ENCODE measurements around the gene FLII. TPM values are rescaled to one million over a fixed set of nuclear protein-coding genes. Genes with fewer than 3 reads are reported as not detected.

The FLII gene
- polyA plus RNA-seq, 1 donor from 2014 or later = 150 TPM

DNA sequence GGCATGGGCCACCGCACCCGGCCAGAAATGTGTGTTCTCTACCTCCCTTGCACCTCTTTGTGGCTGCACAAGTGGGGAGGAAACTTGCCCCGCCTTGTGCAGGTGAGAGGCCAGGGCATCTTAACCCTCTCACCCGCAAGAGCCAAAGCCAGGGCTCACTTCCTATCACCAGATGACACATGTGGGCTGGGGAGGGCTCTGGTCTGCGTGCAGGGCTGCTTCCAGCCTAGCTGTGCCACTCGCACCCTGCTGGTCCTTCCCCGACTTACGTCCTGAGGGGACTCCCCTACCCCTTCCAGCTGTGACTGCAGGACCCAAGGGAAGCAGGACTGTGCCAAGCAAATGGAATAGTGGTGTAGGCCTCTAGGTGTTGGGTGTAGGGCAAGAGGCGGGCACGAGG is 8.8 kb upstream of the FLII start:
- Mint-ChIP-seq H3K36me3 (peaks cover 3% of the 10 kb centered on the region), H3K9me3 (no peaks in the 10 kb centered on the region), H3K27me3 (no peaks in the 10 kb centered on the region), H3K4me3 (no peak overlapping the region), H3K4me1 (peaks cover 0 to 6% (median 0%) of the 10 kb centered on the region in 3 donors), H3K27ac (no peak overlapping the region)

DNA sequence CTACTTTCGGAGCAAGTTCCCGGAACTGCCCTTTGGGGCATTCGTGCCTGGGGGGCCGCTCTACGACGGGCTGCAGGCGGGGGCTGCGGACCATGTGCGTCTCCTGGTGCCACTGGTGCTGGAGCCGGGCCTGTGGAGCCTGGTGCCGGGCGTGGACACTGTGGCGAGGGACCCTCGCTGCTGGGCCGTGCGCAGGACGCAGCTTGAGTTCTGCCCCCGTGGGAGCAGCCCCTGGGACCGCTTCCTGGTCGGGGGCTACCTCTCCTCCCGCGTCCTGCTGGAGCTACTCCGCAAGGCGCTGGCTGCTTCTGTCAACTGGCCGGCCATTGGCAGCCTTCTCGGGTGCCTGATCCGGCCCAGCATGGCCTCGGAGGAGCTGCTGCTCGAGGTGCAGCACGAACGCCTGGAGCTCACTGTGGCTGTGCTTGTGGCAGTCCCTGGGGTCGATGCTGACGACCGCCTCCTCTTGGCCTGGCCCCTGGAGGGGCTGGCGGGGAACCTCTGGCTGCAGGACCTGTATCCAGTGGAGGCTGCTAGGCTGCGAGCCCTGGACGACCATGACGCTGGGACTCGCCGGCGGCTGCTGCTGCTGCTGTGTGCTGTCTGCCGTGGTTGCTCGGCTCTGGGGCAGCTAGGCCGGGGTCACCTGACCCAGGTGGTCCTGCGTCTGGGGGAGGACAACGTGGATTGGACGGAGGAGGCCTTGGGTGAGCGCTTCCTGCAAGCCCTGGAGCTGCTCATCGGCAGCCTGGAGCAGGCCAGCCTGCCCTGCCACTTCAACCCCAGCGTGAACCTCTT is 5.5 kb upstream of the FLII start:
- Mint-ChIP-seq H3K36me3 (peaks cover 1% of the 10 kb centered on the region), H3K4me1 (peaks cover 4 to 11% (median 10%) of the 10 kb centered on the region in 3 donors), H3K27me3 (no peaks in the 10 kb centered on the region), H3K4me3 (peak overlapping the region in 1 of 4 donors; percentile 32), H3K9me3 (no peaks in the 10 kb centered on the region), H3K27ac (no peak overlapping the region)

DNA sequence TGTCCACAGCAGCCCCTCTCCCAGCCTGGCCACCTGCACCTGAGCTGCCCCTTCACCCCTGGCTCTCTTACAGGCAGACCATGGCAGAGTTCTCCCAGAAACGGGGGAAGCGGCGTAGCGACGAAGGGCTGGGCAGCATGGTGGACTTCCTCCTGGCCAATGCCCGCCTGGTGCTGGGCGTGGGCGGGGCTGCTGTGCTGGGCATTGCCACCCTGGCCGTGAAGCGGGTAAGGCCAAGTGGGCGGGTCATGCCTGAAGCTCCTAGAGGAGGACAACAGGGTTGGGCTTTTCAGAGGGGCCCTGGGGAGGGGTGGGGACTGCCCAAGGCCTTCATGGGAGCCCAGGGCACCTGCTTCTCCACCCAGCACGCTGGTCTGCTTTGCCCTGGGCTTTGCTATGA is 4.1 kb upstream of the FLII start:
- Mint-ChIP-seq H3K4me1 (peaks cover 4 to 16% (median 14%) of the 10 kb centered on the region in 3 donors), H3K36me3 (peaks cover 1% of the 10 kb centered on the region), H3K4me3 (peak overlapping the region in 1 of 4 donors; percentile 97), H3K27ac (no peak overlapping the region), H3K9me3 (no peaks in the 10 kb centered on the region), H3K27me3 (no peaks in the 10 kb centered on the region)

GRCh38 chr17:18262111-18262510 is 3.6 kb upstream of the FLII start:
- Mint-ChIP-seq H3K4me1 (peaks cover 4 to 19% (median 14%) of the 10 kb centered on the region in 3 donors), H3K9me3 (no peaks in the 10 kb centered on the region), H3K27ac (peak overlapping the region in 2 of 3 donors; percentile 48 to 57), H3K36me3 (peaks cover 1% of the 10 kb centered on the region), H3K4me3 (peak overlapping the region; percentile 80 to 97 (median 84)), H3K27me3 (no peaks in the 10 kb centered on the region)

- Mint-ChIP-seq H3K36me3 (peaks cover under 1% of the 10 kb centered on the region), H3K27ac (peak overlapping the region in 2 of 3 donors; percentile 47 to 48)
These were observed 3.1 kb upstream of the FLII start for GRCh38 chr17:18261659-18262058.

DNA sequence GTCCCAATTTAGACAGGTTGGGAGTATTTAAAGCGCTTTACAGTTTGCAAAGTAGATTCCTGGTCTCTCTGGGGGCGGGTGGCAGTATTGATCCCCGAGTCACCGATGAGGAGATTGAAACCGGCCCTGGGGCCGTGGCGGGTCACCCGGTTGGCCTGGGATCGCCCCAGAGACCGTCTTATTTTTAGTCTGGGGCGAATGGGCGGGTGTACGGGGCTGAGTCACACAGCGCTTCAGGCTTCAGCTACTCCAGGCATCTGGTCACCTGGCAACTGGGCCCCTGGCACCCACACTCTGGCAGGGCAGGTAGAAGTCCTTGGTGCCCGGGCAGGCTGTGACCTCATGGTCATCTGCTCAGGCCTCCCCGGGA is 2.6 kb upstream of the FLII start:
- H3K4me1 Mint-ChIP-seq = peaks cover 4 to 22% (median 16%) of the 10 kb centered on the region in 3 donors

More at GRCh38 chr17:18261659-18262058, 3.1 kb upstream of the FLII start:
- Mint-ChIP-seq H3K9me3 (no peaks in the 10 kb centered on the region), H3K27me3 (no peaks in the 10 kb centered on the region), H3K4me3 (peak overlapping the region; percentile 80 to 97 (median 84)), H3K4me1 (peaks cover 4 to 21% (median 16%) of the 10 kb centered on the region in 3 donors)

DNA sequence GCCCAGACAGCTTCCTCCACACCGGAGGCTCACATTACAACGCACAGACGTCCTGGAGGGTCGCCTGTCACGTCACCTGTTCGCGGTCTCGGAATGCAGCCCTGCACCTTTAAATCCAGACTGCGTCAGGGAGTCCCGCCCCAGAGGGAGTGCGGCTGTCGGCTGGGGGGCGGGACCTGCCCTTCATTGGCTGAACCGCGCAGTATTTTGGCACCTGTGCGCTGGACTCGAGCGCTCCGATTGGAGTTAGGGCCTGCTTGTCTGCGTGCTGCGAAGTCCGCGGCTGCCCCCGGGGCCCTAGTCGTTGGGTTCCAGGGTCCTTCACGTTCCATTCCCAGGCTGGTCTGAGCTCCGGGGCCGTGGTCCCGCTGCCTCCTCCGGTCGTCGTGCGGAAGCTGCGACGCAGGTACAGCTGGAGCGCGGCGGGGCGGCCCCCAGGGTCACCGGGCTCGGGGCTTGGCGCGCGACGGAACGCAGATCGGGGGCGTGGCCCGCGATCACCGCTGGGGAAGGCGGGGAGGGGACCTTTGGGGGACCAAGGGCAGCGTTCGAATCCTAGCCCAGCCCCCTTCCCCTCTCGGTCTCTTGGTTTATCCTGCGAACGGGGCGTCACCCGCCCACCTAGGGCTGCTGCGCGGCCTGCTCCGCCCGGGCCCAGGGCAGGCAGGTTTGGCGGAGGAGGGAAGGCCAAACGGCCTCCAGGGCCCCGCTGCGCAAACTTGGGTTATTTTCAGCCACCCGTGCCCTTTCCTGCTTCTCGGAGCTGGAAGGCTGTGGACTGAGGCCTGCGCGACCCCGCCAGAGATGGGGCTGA is 2.0 kb upstream of the FLII start, which contains the start of gene MIEF2:
TSS of gene MIEF2 (plus strand) at position 331 of the 814 bp plus-strand sequence. CDS start 2,059 bp downstream, outside the sequence.
- Mint-ChIP-seq H3K27ac (peak within 1 kb of the TSS; percentile 55 to 89 (median 86)), H3K27me3 (no peaks in the 10 kb centered on the region), H3K4me1 (peaks cover 4 to 24% (median 16%) of the 10 kb centered on the region in 3 donors), H3K4me3 (peak within 1 kb of the TSS; percentile 80 to 97 (median 92)), H3K36me3 (no peaks in the 10 kb centered on the region), H3K9me3 (no peaks in the 10 kb centered on the region)

More for the DNA sequence above, 2.6 kb upstream of the FLII start:
- Mint-ChIP-seq H3K27me3 (no peaks in the 10 kb centered on the region), H3K4me3 (peak overlapping the region; percentile 80 to 97 (median 87)), H3K36me3 (no peaks in the 10 kb centered on the region), H3K27ac (peak overlapping the region in 2 of 3 donors; percentile 47 to 48), H3K9me3 (no peaks in the 10 kb centered on the region)

DNA sequence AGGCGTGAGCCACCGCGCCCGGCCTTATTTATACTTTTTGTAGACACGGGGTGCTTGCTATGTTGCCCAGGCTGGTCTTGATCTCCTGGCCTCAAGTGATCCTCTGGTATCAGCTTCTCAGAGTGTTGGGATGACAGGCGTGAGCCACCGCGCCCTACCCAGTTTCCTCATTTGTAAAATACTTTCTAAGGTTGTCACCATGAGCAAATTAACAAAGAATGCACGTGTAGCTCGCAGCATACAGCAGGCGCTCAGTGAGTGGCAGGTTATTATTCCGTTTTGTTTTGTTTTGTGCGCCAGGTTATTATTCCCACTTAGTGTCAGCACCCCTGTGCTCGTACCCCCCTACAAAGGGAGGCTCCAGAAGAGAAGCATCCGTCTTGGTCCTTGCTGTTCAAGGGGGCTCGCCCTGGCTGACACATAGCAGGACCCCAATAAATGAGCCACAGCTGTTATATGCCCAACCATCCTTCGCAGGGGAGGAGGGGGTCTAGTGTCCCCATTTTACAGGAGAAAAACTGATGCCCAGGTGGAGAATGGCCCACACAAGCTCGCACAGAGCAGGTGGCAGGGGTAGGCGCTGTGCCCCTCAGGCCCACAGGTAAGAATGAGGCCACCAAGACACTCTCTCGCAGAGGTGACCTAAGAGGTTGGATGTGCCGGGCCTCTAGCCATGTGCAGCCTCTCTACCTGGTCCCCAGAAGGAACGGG is 1.2 kb upstream of the FLII start:
- Mint-ChIP-seq H3K27me3 (no peaks in the 10 kb centered on the region), H3K4me1 (peaks cover 4 to 24% (median 18%) of the 10 kb centered on the region in 3 donors), H3K36me3 (no peaks in the 10 kb centered on the region), H3K4me3 (peak overlapping the region; percentile 80 to 97 (median 92)), H3K9me3 (no peaks in the 10 kb centered on the region), H3K27ac (peak overlapping the region; percentile 55 to 89 (median 86))

- H3K36me3 Mint-ChIP-seq = no peaks in the 10 kb centered on the region
- H3K9me3 Mint-ChIP-seq = no peaks in the 10 kb centered on the region
- H3K27ac Mint-ChIP-seq = peak overlapping the region; percentile 68 to 94 (median 83)
- H3K4me1 Mint-ChIP-seq = peaks cover 4 to 24% (median 18%) of the 10 kb centered on the region in 3 donors
- H3K27me3 Mint-ChIP-seq = no peaks in the 10 kb centered on the region
- H3K4me3 Mint-ChIP-seq = peak overlapping the region; percentile 92 to 99 (median 97)
These were observed 569 bp downstream of the FLII start for GRCh38 chr17:18257982-18258355.

DNA sequence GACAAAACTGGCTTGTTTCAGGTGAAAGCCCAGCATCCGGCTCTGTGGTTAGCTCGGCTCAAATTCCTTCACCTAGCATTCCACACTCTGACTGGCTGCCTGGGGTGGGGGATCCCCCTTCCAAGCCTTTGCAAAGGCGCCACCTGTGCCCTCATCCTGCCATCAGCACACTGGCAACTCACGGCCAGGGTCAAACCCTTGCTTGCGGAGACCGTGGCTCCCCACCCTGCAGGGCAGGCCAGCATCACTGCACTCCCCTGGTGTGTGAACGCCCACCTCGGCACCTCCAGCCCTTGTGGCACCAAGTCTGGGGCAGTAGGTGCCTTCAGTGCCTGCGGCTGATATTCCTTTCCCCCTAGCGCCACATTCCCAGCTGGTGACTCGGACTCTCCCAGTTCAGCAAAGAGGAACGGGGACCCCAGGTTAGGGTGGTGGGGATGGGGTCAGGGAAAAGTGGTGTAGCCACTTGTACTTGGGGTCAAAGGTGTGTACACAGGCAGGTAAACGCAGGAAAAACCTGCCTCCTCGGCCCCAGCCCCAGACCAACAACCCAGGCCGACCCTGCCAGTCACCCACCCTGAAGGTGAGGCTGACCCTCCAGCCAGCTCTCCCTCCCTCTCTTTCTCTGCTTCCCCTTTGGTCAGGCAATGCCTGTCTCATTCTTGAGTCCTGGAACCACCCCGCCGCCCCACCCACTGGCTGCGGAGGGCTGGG is 1.1 kb downstream of the FLII start:
- peaks cover 4 to 24% (median 18%) of the 10 kb centered on the region in 3 donors for H3K4me1 Mint-ChIP-seq
- H3K36me3 Mint-ChIP-seq = no peaks in the 10 kb centered on the region
- peak overlapping the region; percentile 92 to 99 (median 97) for H3K4me3 Mint-ChIP-seq
- no peaks in the 10 kb centered on the region for H3K9me3 Mint-ChIP-seq
- no peaks in the 10 kb centered on the region for H3K27me3 Mint-ChIP-seq
- peak overlapping the region; percentile 68 to 94 (median 83) for H3K27ac Mint-ChIP-seq

DNA sequence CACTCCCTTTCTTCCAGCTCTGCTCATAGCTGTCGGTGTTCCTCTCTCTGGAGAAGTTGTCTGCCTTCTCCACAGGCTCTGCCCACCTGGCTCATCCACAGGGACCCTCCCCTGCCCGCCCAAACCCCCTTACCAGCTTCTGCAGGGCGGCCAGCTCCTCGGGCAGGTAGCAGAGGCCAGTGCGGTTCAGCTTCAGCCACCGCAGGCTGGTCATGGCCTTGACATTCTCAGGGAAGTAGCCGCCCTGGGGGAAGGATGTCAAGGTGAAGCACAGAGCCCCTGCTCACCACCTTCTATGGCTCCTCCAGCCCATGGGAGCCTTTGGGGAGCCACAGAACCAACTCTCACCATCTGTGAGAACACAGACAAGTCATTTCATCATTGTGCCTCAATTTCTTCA is 1.8 kb downstream of the FLII start:
- peaks cover 4 to 24% (median 15%) of the 10 kb centered on the region in 3 donors for H3K4me1 Mint-ChIP-seq
- peak overlapping the region; percentile 92 to 99 (median 97) for H3K4me3 Mint-ChIP-seq
- H3K9me3 Mint-ChIP-seq = no peaks in the 10 kb centered on the region
- no peaks in the 10 kb centered on the region for H3K36me3 Mint-ChIP-seq
- H3K27ac Mint-ChIP-seq = peak overlapping the region in 1 of 3 donors; percentile 82
- H3K27me3 Mint-ChIP-seq = no peaks in the 10 kb centered on the region

- no peaks in the 10 kb centered on the region for H3K36me3 Mint-ChIP-seq
- H3K27ac Mint-ChIP-seq = no peak overlapping the region
- H3K27me3 Mint-ChIP-seq = no peaks in the 10 kb centered on the region
- H3K9me3 Mint-ChIP-seq = no peaks in the 10 kb centered on the region
- H3K4me1 Mint-ChIP-seq = peaks cover 4 to 21% (median 15%) of the 10 kb centered on the region in 3 donors
- peak overlapping the region in 2 of 4 donors; percentile 48 to 60 for H3K4me3 Mint-ChIP-seq
These were observed 2.2 kb downstream of the FLII start for GRCh38 chr17:18256351-18256750.

DNA sequence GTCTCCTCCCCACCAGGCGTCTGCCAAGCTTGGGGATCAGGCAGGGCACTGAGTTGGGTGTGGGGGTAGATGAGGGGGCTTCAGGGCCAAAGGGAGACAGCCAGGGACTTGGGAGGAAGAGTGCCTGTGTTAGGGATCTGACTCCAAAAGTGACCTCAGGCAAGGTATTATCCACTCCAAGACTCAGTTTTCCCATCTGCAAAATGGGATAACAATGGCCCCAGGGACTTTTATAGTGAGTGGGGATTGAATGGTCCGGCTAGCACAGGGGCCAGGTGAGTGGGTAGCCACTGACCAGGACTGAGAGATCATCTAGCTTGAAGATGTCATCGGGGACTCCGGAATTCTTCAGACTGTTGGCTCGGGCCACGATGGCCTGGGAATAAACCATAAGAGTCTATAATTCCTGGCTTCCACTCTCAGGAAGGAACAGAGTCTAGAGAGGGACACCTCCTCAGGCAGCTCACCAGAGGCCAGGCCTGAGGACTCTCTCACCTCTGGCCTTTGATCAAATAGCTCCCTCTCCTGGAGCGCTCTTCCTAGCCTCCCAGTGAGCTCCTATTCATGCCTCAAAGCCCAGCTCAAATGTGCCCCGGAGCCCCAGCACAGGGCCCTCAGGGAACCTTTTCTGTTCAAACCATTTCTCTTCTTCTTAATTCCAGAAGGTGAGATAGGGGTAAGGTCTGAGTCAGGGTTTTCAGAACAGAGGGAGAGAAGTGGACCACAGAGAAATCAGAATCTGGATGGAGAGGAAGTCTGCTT is 3.5 kb downstream of the FLII start:
- H3K4me3 Mint-ChIP-seq = peak overlapping the region in 3 of 4 donors; percentile 17 to 48 (median 33)
- peaks cover under 1 to 18% (median 13%) of the 10 kb centered on the region in 3 donors for H3K4me1 Mint-ChIP-seq
- no peaks in the 10 kb centered on the region for H3K27me3 Mint-ChIP-seq
- H3K9me3 Mint-ChIP-seq = no peaks in the 10 kb centered on the region
- H3K36me3 Mint-ChIP-seq = no peaks in the 10 kb centered on the region
- no peak overlapping the region for H3K27ac Mint-ChIP-seq

All from IgD-negative memory B cell (primary cell).